ENCODE measurements around the gene BNC2. TPM values are rescaled to one million over a fixed set of nuclear protein-coding genes. Genes with fewer than 3 reads are reported as not detected.

Gene BNC2
- total RNA-seq, 1 experiment from 2014 or later = 5.7 TPM

DNA sequence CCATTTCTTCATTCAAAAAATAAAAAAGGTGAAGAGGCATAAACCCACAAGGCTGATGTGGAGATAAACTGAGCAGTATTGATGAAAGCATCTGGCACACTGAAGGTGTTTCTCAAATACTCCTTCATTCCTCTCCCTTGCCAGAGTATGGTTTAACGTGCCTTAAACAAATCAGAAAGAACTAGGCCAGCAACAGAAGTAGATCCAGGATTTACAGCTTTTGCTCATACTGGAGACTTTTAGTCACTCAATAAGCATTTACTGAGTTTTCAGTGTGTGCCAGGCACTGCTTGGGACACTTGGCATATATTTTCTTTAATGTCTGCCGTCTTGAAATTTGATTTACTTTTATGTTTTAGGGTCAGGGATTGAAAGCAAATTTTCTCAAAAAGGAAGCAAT, 53.0 kb downstream of the BNC2 start:
- POLR2A ChIA-PET = no interaction called here
- ATAC-seq (no peak), DNase-seq (ENCODE audit: low read depth, low spot score) (no peak)
- no peaks in the 10 kb centered on the region for H3K9me3 ChIP-seq (ENCODE audit: control insufficient read depth, insufficient read depth, low read depth, low read length)
- CTCF ChIA-PET = no interaction called here
- no peaks in the 10 kb centered on the region for H3K4me1 ChIP-seq (ENCODE audit: control insufficient read depth, insufficient read depth, low read length)
- no peaks in the 10 kb centered on the region for H3K27me3 ChIP-seq (ENCODE audit: control insufficient read depth, insufficient read depth, low read length)
- H3K4me3 ChIP-seq (ENCODE audit: low read depth in 2 of 2, low read length in 2 of 2) = no peak overlapping the region
- BruUV-seq (replicated peaks) = no TSS peak
- intact Hi-C loops (cut with micrococcal nuclease; ENCODE audit: unreplicated experiment) = no loop called here
- TF ChIP-seq TCF7L2 (IDR thresholded peaks at IDR 0.05; ENCODE audit: low read depth, low read length) (no peak), SIN3A (IDR thresholded peaks at IDR 0.05; ENCODE audit: borderline replicate concordance, insufficient read depth, low read depth, low read length) (no peak)
- no peaks in the 10 kb centered on the region for H3K36me3 ChIP-seq (ENCODE audit: control insufficient read depth, insufficient read depth, low read length)
- no peak overlapping the region for H3K27ac ChIP-seq (ENCODE audit: low read length)
- in situ Hi-C loops (cut with HindIII; ENCODE audit: low pct_unique_long_range_greater_than_20kb, low sequenced_read_pairs) = no loop called here

- no peaks in the 10 kb centered on the region for H3K4me1 ChIP-seq (ENCODE audit: control insufficient read depth, insufficient read depth, low read length)
- CTCF ChIA-PET = no interaction called here
- intact Hi-C loops (cut with micrococcal nuclease; ENCODE audit: unreplicated experiment) = no loop called here
Measured at GRCh38 chr9:16817002-16817401, 53.5 kb downstream of the BNC2 start.

DNA sequence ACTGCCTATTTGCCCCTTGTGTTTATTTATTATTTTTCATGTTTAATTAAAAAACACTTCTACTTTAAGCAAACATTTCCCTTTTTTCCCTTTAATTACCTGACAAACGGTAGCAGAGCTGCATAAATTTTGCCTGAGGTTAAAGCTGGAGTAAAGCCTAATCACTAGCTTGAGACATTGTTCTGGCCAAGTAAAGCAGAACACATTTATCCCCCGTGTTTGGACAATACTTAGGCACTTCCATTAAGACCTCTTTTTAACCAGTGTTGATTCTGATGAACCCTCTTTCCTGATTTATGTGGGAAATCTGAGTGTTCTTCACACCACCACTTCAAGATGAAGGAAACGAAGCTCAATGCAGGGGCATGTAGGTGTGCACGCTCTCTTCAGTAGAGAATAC, 54.5 kb downstream of the BNC2 start:
- Histone ChIP-seq H3K4me1 (ENCODE audit: control insufficient read depth, insufficient read depth, low read length) (no peaks in the 10 kb centered on the region), H3K27me3 (ENCODE audit: control insufficient read depth, insufficient read depth, low read length) (no peaks in the 10 kb centered on the region), H3K9me3 (ENCODE audit: control insufficient read depth, insufficient read depth, low read depth, low read length) (no peaks in the 10 kb centered on the region), H3K4me3 (ENCODE audit: low read depth in 2 of 2, low read length in 2 of 2) (no peak overlapping the region), H3K27ac (ENCODE audit: low read length) (no peak overlapping the region), H3K36me3 (ENCODE audit: control insufficient read depth, insufficient read depth, low read length) (no peaks in the 10 kb centered on the region)
- in situ Hi-C loops (cut with HindIII; ENCODE audit: low pct_unique_long_range_greater_than_20kb, low sequenced_read_pairs) = no loop called here
- intact Hi-C loops (cut with micrococcal nuclease; ENCODE audit: unreplicated experiment) = no loop called here
- POLR2A ChIA-PET = no interaction called here
- BruUV-seq (replicated peaks) = no TSS peak
- DNase-seq (ENCODE audit: low read depth, low spot score) = no peak
- ATAC-seq = no peak
- TF ChIP-seq, protein P1, sequence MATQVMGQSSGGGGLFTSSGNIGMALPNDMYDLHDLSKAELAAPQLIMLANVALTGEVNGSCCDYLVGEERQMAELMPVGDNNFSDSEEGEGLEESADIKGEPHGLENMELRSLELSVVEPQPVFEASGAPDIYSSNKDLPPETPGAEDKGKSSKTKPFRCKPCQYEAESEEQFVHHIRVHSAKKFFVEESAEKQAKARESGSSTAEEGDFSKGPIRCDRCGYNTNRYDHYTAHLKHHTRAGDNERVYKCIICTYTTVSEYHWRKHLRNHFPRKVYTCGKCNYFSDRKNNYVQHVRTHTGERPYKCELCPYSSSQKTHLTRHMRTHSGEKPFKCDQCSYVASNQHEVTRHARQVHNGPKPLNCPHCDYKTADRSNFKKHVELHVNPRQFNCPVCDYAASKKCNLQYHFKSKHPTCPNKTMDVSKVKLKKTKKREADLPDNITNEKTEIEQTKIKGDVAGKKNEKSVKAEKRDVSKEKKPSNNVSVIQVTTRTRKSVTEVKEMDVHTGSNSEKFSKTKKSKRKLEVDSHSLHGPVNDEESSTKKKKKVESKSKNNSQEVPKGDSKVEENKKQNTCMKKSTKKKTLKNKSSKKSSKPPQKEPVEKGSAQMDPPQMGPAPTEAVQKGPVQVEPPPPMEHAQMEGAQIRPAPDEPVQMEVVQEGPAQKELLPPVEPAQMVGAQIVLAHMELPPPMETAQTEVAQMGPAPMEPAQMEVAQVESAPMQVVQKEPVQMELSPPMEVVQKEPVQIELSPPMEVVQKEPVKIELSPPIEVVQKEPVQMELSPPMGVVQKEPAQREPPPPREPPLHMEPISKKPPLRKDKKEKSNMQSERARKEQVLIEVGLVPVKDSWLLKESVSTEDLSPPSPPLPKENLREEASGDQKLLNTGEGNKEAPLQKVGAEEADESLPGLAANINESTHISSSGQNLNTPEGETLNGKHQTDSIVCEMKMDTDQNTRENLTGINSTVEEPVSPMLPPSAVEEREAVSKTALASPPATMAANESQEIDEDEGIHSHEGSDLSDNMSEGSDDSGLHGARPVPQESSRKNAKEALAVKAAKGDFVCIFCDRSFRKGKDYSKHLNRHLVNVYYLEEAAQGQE (IDR thresholded peaks at IDR 0.05; ENCODE audit: insufficient read depth in 1 of 2, low read depth in 2 of 2, low read length in 1 of 2) = no peak
- TF ChIP-seq POLR2AphosphoS5 (IDR thresholded peaks at IDR 0.05; ENCODE audit: low read depth, low read length) = no peak
- TF ChIP-seq TCF7L2 (IDR thresholded peaks at IDR 0.05; ENCODE audit: low read depth, low read length) = no peak
- no peak for TF ChIP-seq SIN3A (IDR thresholded peaks at IDR 0.05; ENCODE audit: borderline replicate concordance, insufficient read depth, low read depth, low read length)
- TF ChIP-seq CTCF (IDR thresholded peaks at IDR 0.05) = no peak
- CTCF ChIA-PET = no interaction called here

More at GRCh38 chr9:16817002-16817401, 53.5 kb downstream of the BNC2 start:
- in situ Hi-C loops (cut with HindIII; ENCODE audit: low pct_unique_long_range_greater_than_20kb, low sequenced_read_pairs) = no loop called here
- Histone ChIP-seq H3K27ac (ENCODE audit: low read length) (no peak overlapping the region), H3K36me3 (ENCODE audit: control insufficient read depth, insufficient read depth, low read length) (no peaks in the 10 kb centered on the region), H3K9me3 (ENCODE audit: control insufficient read depth, insufficient read depth, low read depth, low read length) (no peaks in the 10 kb centered on the region), H3K4me3 (ENCODE audit: low read depth in 2 of 2, low read length in 2 of 2) (no peak overlapping the region), H3K27me3 (ENCODE audit: control insufficient read depth, insufficient read depth, low read length) (no peaks in the 10 kb centered on the region)
- BruUV-seq (replicated peaks) = no TSS peak
- ATAC-seq (no peak), DNase-seq (ENCODE audit: low read depth, low spot score) (no peak)
- POLR2A ChIA-PET = no interaction called here
- no peak for TF ChIP-seq POLR2AphosphoS5 (IDR thresholded peaks at IDR 0.05; ENCODE audit: low read depth, low read length)
- TF ChIP-seq, protein P1 (IDR thresholded peaks at IDR 0.05; ENCODE audit: insufficient read depth in 1 of 2, low read depth in 2 of 2, low read length in 1 of 2) = no peak

All from Panc1 (cell line).